Measurements from ENCODE around the gene CPVL.

The CPVL gene

DNA sequence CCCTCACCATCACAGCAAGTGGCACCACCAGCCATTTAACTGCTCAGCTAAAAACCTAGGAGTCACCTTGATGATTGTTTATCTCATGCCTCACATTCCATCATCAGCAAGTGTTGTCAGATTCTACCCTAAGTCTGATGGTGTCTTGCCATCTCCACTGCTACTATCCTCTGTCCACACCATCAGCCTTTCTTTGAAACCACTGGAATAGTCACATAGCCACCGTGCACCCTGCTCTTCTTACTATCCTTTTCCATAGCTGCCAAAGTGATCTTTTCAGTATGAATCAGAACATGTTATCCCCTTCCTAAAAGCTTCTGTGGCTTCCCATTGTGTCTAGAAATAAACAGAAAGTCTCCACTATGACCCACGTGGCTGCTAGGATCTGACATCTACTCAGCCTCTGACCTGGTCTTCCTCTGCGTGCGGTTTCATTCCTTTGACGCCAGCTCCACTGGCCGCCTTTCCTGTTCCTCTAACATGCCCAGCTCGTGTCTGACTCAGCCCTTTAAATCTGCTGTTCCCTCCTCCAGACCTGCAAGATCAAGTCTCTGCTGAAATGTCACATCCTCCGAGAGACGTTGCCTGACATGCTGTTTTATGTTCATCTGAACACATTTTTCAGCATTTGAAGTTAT is 31.7 kb upstream of the CPVL start:
- no peak overlapping the region for H3K18ac ChIP-seq (ENCODE audit: low read length)
- H3K36me3 ChIP-seq (ENCODE audit: control insufficient read depth, insufficient read depth, low read length): no peaks in the 10 kb centered on the region
- H3K27me3 ChIP-seq (ENCODE audit: insufficient read depth, low read length, poor library complexity): no peaks in the 10 kb centered on the region
- H3K23ac ChIP-seq (ENCODE audit: low read length): no peak overlapping the region
- no peak overlapping the region for H4K8ac ChIP-seq (ENCODE audit: low read depth, low read length)
- H3K56ac ChIP-seq (ENCODE audit: low read length): no peak overlapping the region
- WGBS (ENCODE audit: extremely low coverage, insufficient coverage, low lambda C conversion rate): no CpG with 5 or more reads among the region's 9 CpGs
- no peak overlapping the region for H2BK5ac ChIP-seq (ENCODE audit: low read length)
- H3K79me1 ChIP-seq (ENCODE audit: low read length): no peaks in the 10 kb centered on the region
- no peaks in the 10 kb centered on the region for H3K79me2 ChIP-seq (ENCODE audit: control insufficient read depth, insufficient read depth, low read length)
- no peaks in the 10 kb centered on the region for H3K4me1 ChIP-seq (ENCODE audit: control insufficient read depth, low read depth, low read length)
- no peak overlapping the region for H2BK120ac ChIP-seq (ENCODE audit: low read depth, low read length)
- H3K4ac ChIP-seq (ENCODE audit: low read depth, low read length): no peak overlapping the region
- H2BK15ac ChIP-seq (replicated peaks; ENCODE audit: low read depth): no peak overlapping the region
- no peak overlapping the region for H3K9ac ChIP-seq (ENCODE audit: low read length)
- H3K27ac ChIP-seq (ENCODE audit: low read depth, low read length): no peak overlapping the region
- no peak overlapping the region for H3K4me3 ChIP-seq (ENCODE audit: low read length)
- H3K4me2 ChIP-seq (ENCODE audit: low read length): no peak overlapping the region
- no peak overlapping the region for H4K5ac ChIP-seq (ENCODE audit: low read length)
- no peak overlapping the region for H2AK5ac ChIP-seq (ENCODE audit: low read length)
- DNase-seq: no peak

DNA sequence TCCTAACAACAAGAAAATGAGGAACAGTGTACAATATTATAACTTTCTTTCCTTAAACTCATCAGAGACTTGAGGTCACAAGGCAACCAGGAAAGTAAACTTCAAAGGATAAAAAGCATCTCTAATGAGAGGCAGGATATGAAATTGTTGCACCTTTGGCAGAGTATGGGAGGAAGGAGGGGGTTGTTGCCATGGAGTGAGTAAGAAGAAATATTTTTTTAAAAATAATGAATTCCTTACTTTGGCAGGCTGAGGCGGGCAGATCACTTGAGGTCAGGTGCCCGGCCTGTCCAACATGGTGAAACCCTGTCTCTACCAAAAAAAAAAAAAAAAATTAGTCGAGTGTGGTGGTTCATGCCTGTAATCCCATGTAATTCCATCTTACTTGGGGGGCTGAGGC is 27.1 kb upstream of the CPVL start:
- Histone ChIP-seq H2BK5ac (ENCODE audit: low read length) (no peak overlapping the region), H3K27ac (ENCODE audit: low read depth, low read length) (no peak overlapping the region), H4K5ac (ENCODE audit: low read length) (no peak overlapping the region), H3K9ac (ENCODE audit: low read length) (no peak overlapping the region), H2BK15ac (replicated peaks; ENCODE audit: low read depth) (no peak overlapping the region), H3K23ac (ENCODE audit: low read length) (no peak overlapping the region), H2AK5ac (ENCODE audit: low read length) (no peak overlapping the region), H3K4me3 (ENCODE audit: low read length) (no peak overlapping the region), H3K4ac (ENCODE audit: low read depth, low read length) (no peak overlapping the region), H3K4me1 (ENCODE audit: control insufficient read depth, low read depth, low read length) (no peaks in the 10 kb centered on the region), H3K4me2 (ENCODE audit: low read length) (no peak overlapping the region), H3K27me3 (ENCODE audit: insufficient read depth, low read length, poor library complexity) (no peaks in the 10 kb centered on the region), H3K18ac (ENCODE audit: low read length) (no peak overlapping the region), H3K56ac (ENCODE audit: low read length) (no peak overlapping the region), H3K79me1 (ENCODE audit: low read length) (no peaks in the 10 kb centered on the region), H3K79me2 (ENCODE audit: control insufficient read depth, insufficient read depth, low read length) (no peaks in the 10 kb centered on the region), H4K8ac (ENCODE audit: low read depth, low read length) (no peak overlapping the region), H2BK120ac (ENCODE audit: low read depth, low read length) (no peak overlapping the region), H3K36me3 (ENCODE audit: control insufficient read depth, insufficient read depth, low read length) (no peaks in the 10 kb centered on the region)
- no CpG with 5 or more reads among the region's 3 CpGs for WGBS (ENCODE audit: extremely low coverage, insufficient coverage, low lambda C conversion rate)
- DNase-seq: no peak

DNA sequence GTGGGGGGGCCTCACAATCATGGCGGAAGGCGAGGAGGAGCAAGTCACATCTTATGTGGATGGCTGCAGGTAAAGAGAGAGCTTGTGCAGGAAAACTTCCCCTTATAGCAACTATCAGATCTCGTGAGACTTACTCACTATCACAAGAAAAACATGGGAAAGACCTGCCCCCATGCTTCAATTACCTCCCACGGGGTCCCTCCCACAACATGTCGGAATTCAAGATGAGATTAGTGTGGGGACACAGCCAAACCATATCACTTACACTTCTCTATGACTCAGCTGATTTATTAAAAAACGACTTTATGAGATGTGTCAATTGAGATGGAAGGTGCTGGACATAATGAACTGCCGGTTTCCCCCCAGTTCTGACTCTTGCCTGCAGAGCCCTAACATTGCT is 24.4 kb upstream of the CPVL start:
- Histone ChIP-seq H3K79me2 (ENCODE audit: control insufficient read depth, insufficient read depth, low read length) (no peaks in the 10 kb centered on the region), H3K56ac (ENCODE audit: low read length) (no peak overlapping the region), H3K4me1 (ENCODE audit: control insufficient read depth, low read depth, low read length) (no peaks in the 10 kb centered on the region), H4K8ac (ENCODE audit: low read depth, low read length) (no peak overlapping the region), H3K27ac (ENCODE audit: low read depth, low read length) (no peak overlapping the region), H3K9ac (ENCODE audit: low read length) (no peak overlapping the region), H3K23ac (ENCODE audit: low read length) (no peak overlapping the region), H3K18ac (ENCODE audit: low read length) (no peak overlapping the region), H3K79me1 (ENCODE audit: low read length) (no peaks in the 10 kb centered on the region), H2BK15ac (replicated peaks; ENCODE audit: low read depth) (no peak overlapping the region), H3K36me3 (ENCODE audit: control insufficient read depth, insufficient read depth, low read length) (no peaks in the 10 kb centered on the region), H3K4ac (ENCODE audit: low read depth, low read length) (no peak overlapping the region), H3K4me2 (ENCODE audit: low read length) (no peak overlapping the region), H2AK5ac (ENCODE audit: low read length) (no peak overlapping the region), H3K4me3 (ENCODE audit: low read length) (no peak overlapping the region), H4K5ac (ENCODE audit: low read length) (no peak overlapping the region), H2BK120ac (ENCODE audit: low read depth, low read length) (no peak overlapping the region), H2BK5ac (ENCODE audit: low read length) (no peak overlapping the region), H3K27me3 (ENCODE audit: insufficient read depth, low read length, poor library complexity) (no peaks in the 10 kb centered on the region)
- DNase-seq: no peak
- WGBS (ENCODE audit: extremely low coverage, insufficient coverage, low lambda C conversion rate): no CpG with 5 or more reads among the region's 7 CpGs

DNA sequence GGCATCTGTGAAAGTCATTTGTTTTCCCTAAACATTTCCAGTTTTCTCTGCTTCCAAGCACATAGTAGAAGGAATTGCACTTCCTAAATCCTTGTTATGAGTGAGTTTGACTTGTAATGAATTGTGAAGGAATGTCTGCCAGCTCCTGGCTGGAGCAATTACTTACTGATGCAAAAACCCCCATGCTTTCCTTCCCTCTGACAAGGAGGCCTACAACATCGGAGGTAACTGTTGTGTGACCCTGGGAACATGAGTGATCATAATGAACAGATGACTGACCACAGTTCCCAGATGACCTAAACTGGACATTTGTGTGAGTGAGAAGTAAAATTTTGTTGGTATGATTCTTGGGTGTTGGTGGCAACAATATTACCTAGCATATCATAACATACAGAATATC is 21.4 kb upstream of the CPVL start:
- H3K18ac ChIP-seq (ENCODE audit: low read length): no peak overlapping the region
- H2BK120ac ChIP-seq (ENCODE audit: low read depth, low read length): no peak overlapping the region
- whole genome bisulfite sequencing (ENCODE audit: extremely low coverage, insufficient coverage, low lambda C conversion rate): no CpG with 5 or more reads among the region's 1 CpG
- no peak overlapping the region for H2BK5ac ChIP-seq (ENCODE audit: low read length)
- no peaks in the 10 kb centered on the region for H3K4me1 ChIP-seq (ENCODE audit: control insufficient read depth, low read depth, low read length)
- H4K5ac ChIP-seq (ENCODE audit: low read length): no peak overlapping the region
- no peaks in the 10 kb centered on the region for H3K27me3 ChIP-seq (ENCODE audit: insufficient read depth, low read length, poor library complexity)
- no peak overlapping the region for H4K8ac ChIP-seq (ENCODE audit: low read depth, low read length)
- H3K4me2 ChIP-seq (ENCODE audit: low read length): no peak overlapping the region
- H3K23ac ChIP-seq (ENCODE audit: low read length): no peak overlapping the region
- H3K36me3 ChIP-seq (ENCODE audit: control insufficient read depth, insufficient read depth, low read length): no peaks in the 10 kb centered on the region
- H3K56ac ChIP-seq (ENCODE audit: low read length): no peak overlapping the region
- DNase-seq: no peak
- no peaks in the 10 kb centered on the region for H3K79me1 ChIP-seq (ENCODE audit: low read length)
- no peak overlapping the region for H2BK15ac ChIP-seq (replicated peaks; ENCODE audit: low read depth)
- no peak overlapping the region for H3K27ac ChIP-seq (ENCODE audit: low read depth, low read length)
- no peaks in the 10 kb centered on the region for H3K79me2 ChIP-seq (ENCODE audit: control insufficient read depth, insufficient read depth, low read length)
- no peak overlapping the region for H3K9ac ChIP-seq (ENCODE audit: low read length)
- no peak overlapping the region for H2AK5ac ChIP-seq (ENCODE audit: low read length)
- H3K4ac ChIP-seq (ENCODE audit: low read depth, low read length): no peak overlapping the region
- H3K4me3 ChIP-seq (ENCODE audit: low read length): no peak overlapping the region

DNA sequence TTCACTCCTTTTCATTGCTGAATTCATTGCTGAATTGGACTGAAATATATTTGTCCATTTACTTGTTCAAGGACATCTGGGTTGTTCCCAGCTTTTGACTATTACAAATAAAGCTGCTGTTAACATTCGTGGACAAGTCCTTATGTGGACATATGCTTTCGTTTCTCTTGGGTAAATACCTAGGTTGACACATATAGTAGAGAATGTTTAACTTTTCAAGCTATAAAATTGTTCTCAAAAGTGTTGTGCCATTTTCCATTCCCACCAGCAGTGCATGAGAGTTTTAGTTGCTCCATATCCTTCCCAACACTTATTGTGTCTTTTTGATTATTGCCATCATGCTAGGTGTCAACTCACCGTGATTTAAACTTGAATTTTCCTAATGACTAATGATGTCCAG is 17.5 kb upstream of the CPVL start:
- H4K5ac ChIP-seq (ENCODE audit: low read length): no peak overlapping the region
- no peak overlapping the region for H3K56ac ChIP-seq (ENCODE audit: low read length)
- no peak for DNase-seq

DNA sequence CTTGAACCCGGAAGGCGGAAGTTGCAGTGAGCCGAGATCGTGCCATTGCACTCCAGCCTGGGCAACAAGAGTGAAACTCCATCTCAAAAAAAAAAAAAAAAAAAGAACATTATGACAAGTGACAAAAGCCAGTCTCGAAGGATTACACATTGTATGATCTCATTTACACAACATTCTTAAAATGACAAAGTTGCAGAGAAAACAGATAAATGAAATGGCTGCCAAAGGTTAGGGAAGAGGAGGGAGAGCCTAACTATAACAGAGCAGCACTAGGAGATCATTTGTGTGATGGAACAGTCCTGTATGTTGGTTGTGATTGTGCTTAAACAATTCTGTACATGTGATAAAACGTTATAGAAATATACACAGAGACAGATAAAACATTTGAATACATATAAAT is 16.2 kb upstream of the CPVL start:
- Histone ChIP-seq H4K8ac (ENCODE audit: low read depth, low read length) (no peak overlapping the region), H2BK120ac (ENCODE audit: low read depth, low read length) (no peak overlapping the region), H3K4me2 (ENCODE audit: low read length) (no peak overlapping the region), H3K9ac (ENCODE audit: low read length) (no peak overlapping the region), H3K36me3 (ENCODE audit: control insufficient read depth, insufficient read depth, low read length) (no peaks in the 10 kb centered on the region), H3K4ac (ENCODE audit: low read depth, low read length) (no peak overlapping the region), H3K79me1 (ENCODE audit: low read length) (no peaks in the 10 kb centered on the region), H3K23ac (ENCODE audit: low read length) (no peak overlapping the region), H3K27ac (ENCODE audit: low read depth, low read length) (no peak overlapping the region), H3K79me2 (ENCODE audit: control insufficient read depth, insufficient read depth, low read length) (no peaks in the 10 kb centered on the region), H3K18ac (ENCODE audit: low read length) (no peak overlapping the region), H2BK5ac (ENCODE audit: low read length) (no peak overlapping the region), H3K27me3 (ENCODE audit: insufficient read depth, low read length, poor library complexity) (no peaks in the 10 kb centered on the region), H3K56ac (ENCODE audit: low read length) (no peak overlapping the region), H2AK5ac (ENCODE audit: low read length) (no peak overlapping the region), H2BK15ac (replicated peaks; ENCODE audit: low read depth) (no peak overlapping the region), H3K4me3 (ENCODE audit: low read length) (no peak overlapping the region), H4K5ac (ENCODE audit: low read length) (no peak overlapping the region), H3K4me1 (ENCODE audit: control insufficient read depth, low read depth, low read length) (no peaks in the 10 kb centered on the region)
- DNase-seq: no peak
- WGBS (ENCODE audit: extremely low coverage, insufficient coverage, low lambda C conversion rate): no CpG with 5 or more reads among the region's 6 CpGs

More for the DNA sequence above, 17.5 kb upstream of the CPVL start:
- Histone ChIP-seq H3K23ac (ENCODE audit: low read length) (no peak overlapping the region), H3K27ac (ENCODE audit: low read depth, low read length) (no peak overlapping the region), H3K18ac (ENCODE audit: low read length) (no peak overlapping the region), H3K79me2 (ENCODE audit: control insufficient read depth, insufficient read depth, low read length) (no peaks in the 10 kb centered on the region), H3K79me1 (ENCODE audit: low read length) (no peaks in the 10 kb centered on the region), H3K4me2 (ENCODE audit: low read length) (no peak overlapping the region), H2BK120ac (ENCODE audit: low read depth, low read length) (no peak overlapping the region), H3K9ac (ENCODE audit: low read length) (no peak overlapping the region), H3K27me3 (ENCODE audit: insufficient read depth, low read length, poor library complexity) (no peaks in the 10 kb centered on the region), H3K4ac (ENCODE audit: low read depth, low read length) (no peak overlapping the region), H3K36me3 (ENCODE audit: control insufficient read depth, insufficient read depth, low read length) (no peaks in the 10 kb centered on the region), H2AK5ac (ENCODE audit: low read length) (no peak overlapping the region), H3K4me1 (ENCODE audit: control insufficient read depth, low read depth, low read length) (no peaks in the 10 kb centered on the region), H2BK15ac (replicated peaks; ENCODE audit: low read depth) (no peak overlapping the region), H2BK5ac (ENCODE audit: low read length) (no peak overlapping the region), H3K4me3 (ENCODE audit: low read length) (no peak overlapping the region), H4K8ac (ENCODE audit: low read depth, low read length) (no peak overlapping the region)
- WGBS (ENCODE audit: extremely low coverage, insufficient coverage, low lambda C conversion rate): no CpG with 5 or more reads among the region's 3 CpGs

Data from mesendoderm (in vitro differentiated cells).